ENCODE results near the gene RAB17.
A peak's percentile ranks its signal among the peaks of the same experiment; 100 is the strongest.

RAB17 gene

DNA sequence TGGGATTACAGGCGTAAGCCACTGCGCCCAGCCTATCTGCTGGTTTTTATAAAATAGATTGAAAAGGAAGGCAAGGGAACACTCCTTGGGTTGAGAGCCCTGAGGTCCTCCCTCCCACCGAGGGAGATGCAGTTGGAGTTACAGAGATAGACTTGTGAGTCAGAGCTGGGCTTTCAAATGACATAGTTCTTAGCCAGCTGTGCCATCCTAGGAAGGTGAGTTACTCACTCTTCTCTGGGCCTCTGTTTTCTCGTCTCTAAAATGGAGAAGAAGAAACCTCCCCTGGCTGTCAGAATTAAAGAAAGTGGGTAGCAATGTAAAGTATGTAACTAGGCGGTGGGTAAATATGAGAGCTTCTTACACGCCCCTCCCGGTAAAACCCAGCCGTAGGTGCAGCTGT, 39.2 kb upstream of the RAB17 start:
- Histone ChIP-seq H3K4me1 (ENCODE audit: control insufficient read depth, insufficient read depth, low read length) (peaks cover 15% of the 10 kb centered on the region), H3K36me3 (ENCODE audit: control insufficient read depth, insufficient read depth, low read length) (no peaks in the 10 kb centered on the region), H3K4me3 (ENCODE audit: low read length) (no peak overlapping the region), H3K27me3 (ENCODE audit: control insufficient read depth, insufficient read depth, low read length) (no peaks in the 10 kb centered on the region), H3K27ac (ENCODE audit: low read depth, low read length) (no peak overlapping the region), H3K9ac (ENCODE audit: low read length) (no peak overlapping the region)

DNA sequence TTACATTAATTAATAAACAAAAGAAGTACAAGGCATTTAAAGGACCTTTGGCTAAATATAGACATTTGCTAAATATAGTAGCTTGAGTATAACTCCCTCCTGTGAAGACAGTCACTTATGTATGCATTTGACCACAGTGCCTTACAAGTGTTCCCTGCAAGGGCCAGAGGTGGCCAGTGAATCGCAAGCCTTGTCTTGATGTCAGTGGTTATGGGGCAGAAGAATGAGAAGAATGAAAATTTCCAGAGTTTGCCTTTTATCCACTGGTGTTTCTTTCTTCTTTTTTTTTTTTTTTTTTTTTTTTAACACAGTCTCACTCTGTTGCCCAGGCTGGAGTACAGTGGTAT, 38.6 kb upstream of the RAB17 start:
- Histone ChIP-seq H3K9ac (ENCODE audit: low read length) (no peak overlapping the region), H3K4me1 (ENCODE audit: control insufficient read depth, insufficient read depth, low read length) (peaks cover 15% of the 10 kb centered on the region), H3K36me3 (ENCODE audit: control insufficient read depth, insufficient read depth, low read length) (no peaks in the 10 kb centered on the region), H3K27me3 (ENCODE audit: control insufficient read depth, insufficient read depth, low read length) (no peaks in the 10 kb centered on the region), H3K4me3 (ENCODE audit: low read length) (no peak overlapping the region), H3K27ac (ENCODE audit: low read depth, low read length) (no peak overlapping the region)

DNA sequence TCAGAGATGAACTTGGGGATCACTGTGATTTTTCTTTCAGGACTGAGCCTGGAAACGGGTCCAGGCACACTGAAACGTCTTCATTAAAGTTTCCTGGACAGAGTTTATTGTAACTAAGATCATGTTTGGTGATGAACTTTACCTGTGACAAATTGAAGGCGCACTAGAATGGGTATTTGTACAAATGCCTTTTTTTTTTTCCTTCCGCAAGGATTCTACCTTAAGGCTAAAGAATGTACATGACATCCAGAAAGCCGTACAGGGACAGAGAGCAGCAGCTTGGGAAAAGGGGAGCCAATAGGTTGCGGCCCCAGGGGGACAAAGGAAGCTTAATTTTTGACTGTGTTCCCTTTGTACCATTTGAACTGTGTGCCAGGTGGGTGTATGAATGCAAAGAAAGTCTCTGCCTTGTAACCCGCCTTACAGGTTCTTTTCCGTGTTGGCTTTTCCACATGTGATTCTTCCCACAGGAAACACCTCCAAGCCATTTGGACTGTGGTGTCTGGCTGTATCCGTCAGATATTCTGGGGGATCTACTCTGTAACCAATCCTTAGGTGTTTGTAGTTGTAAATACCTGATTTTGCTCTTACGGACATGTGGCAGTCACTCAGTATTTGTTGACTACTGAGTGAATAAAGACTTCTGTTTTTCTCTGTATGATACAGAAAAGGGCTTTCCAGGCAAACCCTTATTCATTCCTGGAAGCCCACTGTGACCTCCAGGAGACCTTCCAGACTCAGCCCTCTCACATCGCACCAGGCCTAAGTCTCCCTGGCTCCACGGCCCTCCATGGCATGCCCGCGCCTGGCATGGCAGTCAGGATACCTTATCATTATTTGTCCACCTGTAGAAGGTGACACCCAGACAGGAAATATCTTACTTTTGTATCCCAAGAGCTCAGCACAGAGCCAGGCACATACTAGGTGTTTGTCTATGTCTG, 38.0 kb upstream of the RAB17 start:
- Histone ChIP-seq H3K36me3 (ENCODE audit: control insufficient read depth, insufficient read depth, low read length) (no peaks in the 10 kb centered on the region), H3K27me3 (ENCODE audit: control insufficient read depth, insufficient read depth, low read length) (no peaks in the 10 kb centered on the region), H3K4me3 (ENCODE audit: low read length) (peak overlapping the region; percentile 52), H3K4me1 (ENCODE audit: control insufficient read depth, insufficient read depth, low read length) (peaks cover 14% of the 10 kb centered on the region), H3K9ac (ENCODE audit: low read length) (no peak overlapping the region), H3K27ac (ENCODE audit: low read depth, low read length) (no peak overlapping the region)

DNA sequence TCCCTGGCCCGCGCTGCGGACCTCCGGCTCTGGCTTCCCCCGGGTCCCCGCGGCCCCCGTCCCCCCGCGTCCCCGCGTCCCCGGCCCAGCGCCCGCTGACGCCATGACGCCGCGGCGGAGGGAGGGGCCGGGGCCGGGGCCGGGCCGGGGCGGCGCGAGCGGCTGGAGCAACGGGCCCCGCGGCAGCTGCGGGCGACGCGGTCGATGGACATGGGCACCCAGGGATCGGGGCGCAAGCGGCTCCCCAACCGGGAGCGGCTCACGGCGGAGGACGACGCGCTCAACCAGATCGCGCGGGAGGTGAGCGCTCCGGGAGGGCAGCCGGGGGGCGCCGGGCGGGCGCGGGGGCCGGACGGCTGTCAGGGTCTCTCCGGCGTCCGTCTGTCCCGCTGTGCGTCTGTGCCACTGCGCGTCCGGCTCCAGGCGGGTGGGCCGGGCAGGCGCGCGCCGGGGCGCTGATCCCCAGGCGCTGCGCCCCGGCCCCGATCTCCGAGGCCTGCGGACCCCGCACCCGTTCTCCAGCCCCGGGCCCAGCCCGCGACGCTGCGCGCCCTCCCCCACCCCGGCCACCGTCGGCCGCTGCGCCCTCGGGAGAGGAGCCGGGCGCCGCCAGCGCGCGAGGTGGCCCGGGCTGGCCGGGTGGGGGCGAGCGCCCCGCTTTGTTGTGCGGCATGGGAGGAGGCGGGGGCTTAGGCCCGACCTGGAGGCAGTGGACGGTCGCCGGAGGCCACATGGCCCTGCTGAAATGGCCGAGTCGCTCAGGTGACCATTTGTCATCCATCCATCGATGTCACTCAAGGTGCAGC, 37.1 kb upstream of the RAB17 start, which contains the start of gene LRRFIP1:
TSS of gene LRRFIP1 (plus strand) at position 147 of the 806 bp plus-strand sequence. CDS start at position 205, 58 bp downstream.
- Histone ChIP-seq H3K27ac (ENCODE audit: low read depth, low read length) (peak within 1 kb of the TSS; percentile 21), H3K4me1 (ENCODE audit: control insufficient read depth, insufficient read depth, low read length) (peaks cover 9% of the 10 kb centered on the region), H3K27me3 (ENCODE audit: control insufficient read depth, insufficient read depth, low read length) (no peaks in the 10 kb centered on the region), H3K36me3 (ENCODE audit: control insufficient read depth, insufficient read depth, low read length) (no peaks in the 10 kb centered on the region), H3K9ac (ENCODE audit: low read length) (no peak within 1 kb of the TSS), H3K4me3 (ENCODE audit: low read length) (peak within 1 kb of the TSS; percentile 52)

DNA sequence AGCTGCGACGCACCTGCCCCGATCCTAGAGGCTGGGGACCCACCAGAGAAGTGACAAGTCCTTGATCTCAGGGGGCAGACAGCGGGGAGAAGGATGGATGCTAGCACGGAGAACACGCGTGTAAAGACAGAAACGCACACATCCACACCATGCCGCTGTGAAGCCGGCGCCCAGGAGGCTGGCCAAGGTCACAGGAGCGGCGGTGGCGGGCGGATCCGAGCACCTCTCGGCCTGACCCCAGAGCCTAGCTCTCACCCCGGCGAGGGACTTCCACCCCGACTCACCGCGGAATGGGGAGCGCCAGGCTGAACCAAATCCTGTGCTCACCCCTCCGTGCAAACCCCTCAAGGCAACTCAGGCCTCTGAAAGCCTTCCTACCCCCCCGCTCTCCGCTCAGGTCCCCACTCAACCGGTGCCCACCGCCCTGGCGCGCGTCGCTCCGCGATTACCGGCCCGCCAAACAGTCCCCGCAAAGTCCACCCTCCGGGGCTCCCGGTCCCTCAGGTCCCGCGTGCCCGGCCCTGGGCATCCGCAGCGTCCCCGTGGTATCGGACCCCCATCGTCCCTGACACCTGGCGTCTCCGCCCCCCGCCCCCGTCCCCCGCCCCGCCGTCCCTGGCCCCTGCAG, 36.4 kb upstream of the RAB17 start:
- no peak overlapping the region for H3K9ac ChIP-seq (ENCODE audit: low read length)
- H3K36me3 ChIP-seq (ENCODE audit: control insufficient read depth, insufficient read depth, low read length) = no peaks in the 10 kb centered on the region
- peaks cover 9% of the 10 kb centered on the region for H3K4me1 ChIP-seq (ENCODE audit: control insufficient read depth, insufficient read depth, low read length)

DNA sequence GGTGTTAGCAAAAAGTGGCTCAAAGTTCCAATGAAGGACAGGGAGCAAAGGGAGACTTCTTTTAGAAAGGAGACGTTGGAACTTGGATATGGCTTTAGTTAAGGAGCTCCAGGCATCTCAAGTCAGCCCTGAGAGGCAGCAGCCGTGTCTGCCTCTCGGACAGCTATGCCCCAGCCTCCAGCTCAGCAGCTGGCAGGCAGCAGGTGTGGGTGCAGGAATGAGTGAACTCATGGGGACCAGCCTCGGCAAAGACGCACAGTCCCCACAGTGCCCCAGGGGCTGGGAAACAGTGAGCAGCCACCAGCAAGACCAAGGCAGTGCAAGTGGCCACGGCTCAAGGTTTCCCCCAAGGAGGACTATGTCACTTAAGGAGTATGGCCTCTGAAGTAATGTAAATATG, 35.2 kb upstream of the RAB17 start:
- H3K9ac ChIP-seq (ENCODE audit: low read length) = no peak overlapping the region
- no peak overlapping the region for H3K4me3 ChIP-seq (ENCODE audit: low read length)
- H3K27me3 ChIP-seq (ENCODE audit: control insufficient read depth, insufficient read depth, low read length) = no peaks in the 10 kb centered on the region
- no peaks in the 10 kb centered on the region for H3K36me3 ChIP-seq (ENCODE audit: control insufficient read depth, insufficient read depth, low read length)
- peaks cover 9% of the 10 kb centered on the region for H3K4me1 ChIP-seq (ENCODE audit: control insufficient read depth, insufficient read depth, low read length)
- no peak overlapping the region for H3K27ac ChIP-seq (ENCODE audit: low read depth, low read length)

More for the DNA sequence above, 36.4 kb upstream of the RAB17 start:
- Histone ChIP-seq H3K27me3 (ENCODE audit: control insufficient read depth, insufficient read depth, low read length) (no peaks in the 10 kb centered on the region), H3K4me3 (ENCODE audit: low read length) (no peak overlapping the region), H3K27ac (ENCODE audit: low read depth, low read length) (peak overlapping the region; percentile 21)

DNA sequence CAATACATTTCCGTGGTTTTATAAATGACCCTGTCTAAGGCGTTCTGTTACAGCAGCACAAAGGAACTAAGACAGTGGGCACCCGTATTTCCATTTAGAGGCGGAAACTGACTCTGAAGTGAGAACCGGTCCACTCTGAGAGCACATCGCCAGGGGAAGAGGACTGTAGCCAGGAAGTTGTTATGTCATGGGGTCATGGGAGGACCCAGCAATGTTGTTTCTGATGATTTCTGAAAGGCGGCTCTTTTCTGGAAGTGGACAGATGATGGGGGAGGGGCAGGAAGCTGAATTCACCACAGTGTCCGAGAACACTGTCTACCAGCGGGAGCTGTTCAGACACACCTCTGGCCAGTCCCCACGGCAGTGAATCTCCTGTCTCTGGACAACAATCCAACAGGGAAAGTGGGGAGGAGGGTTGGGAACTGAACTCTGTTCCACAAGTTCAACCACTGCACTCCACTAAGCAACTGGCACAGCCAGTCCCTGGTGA, 34.7 kb upstream of the RAB17 start:
- no peak overlapping the region for H3K4me3 ChIP-seq (ENCODE audit: low read length)
- no peaks in the 10 kb centered on the region for H3K27me3 ChIP-seq (ENCODE audit: control insufficient read depth, insufficient read depth, low read length)
- peaks cover 9% of the 10 kb centered on the region for H3K4me1 ChIP-seq (ENCODE audit: control insufficient read depth, insufficient read depth, low read length)
- H3K36me3 ChIP-seq (ENCODE audit: control insufficient read depth, insufficient read depth, low read length) = no peaks in the 10 kb centered on the region
- no peak overlapping the region for H3K27ac ChIP-seq (ENCODE audit: low read depth, low read length)
- H3K9ac ChIP-seq (ENCODE audit: low read length) = no peak overlapping the region

DNA sequence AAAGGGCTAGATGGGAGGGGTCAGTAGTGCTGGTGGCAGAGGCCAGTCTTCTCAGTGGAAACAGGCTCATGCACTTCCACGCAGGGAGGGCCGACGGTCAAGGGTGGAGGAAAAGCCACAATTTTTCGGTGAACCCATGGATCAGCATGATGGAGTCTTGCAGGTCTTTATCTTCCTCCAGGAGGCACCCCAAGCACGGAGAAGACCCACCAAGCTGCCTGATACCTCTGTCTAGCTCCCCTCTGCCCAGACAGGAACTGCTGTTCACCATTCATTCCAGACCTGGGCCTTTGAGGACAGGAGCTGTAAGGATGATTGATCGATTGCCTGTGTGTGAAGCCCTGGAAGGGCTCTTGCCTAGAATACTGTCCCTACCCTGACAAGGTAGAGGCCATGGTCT, 34.0 kb upstream of the RAB17 start:
- H3K4me3 ChIP-seq (ENCODE audit: low read length) = no peak overlapping the region
- H3K9ac ChIP-seq (ENCODE audit: low read length) = no peak overlapping the region
- H3K27me3 ChIP-seq (ENCODE audit: control insufficient read depth, insufficient read depth, low read length) = no peaks in the 10 kb centered on the region
- H3K27ac ChIP-seq (ENCODE audit: low read depth, low read length) = no peak overlapping the region
- peaks cover 9% of the 10 kb centered on the region for H3K4me1 ChIP-seq (ENCODE audit: control insufficient read depth, insufficient read depth, low read length)
- H3K36me3 ChIP-seq (ENCODE audit: control insufficient read depth, insufficient read depth, low read length) = no peaks in the 10 kb centered on the region

DNA sequence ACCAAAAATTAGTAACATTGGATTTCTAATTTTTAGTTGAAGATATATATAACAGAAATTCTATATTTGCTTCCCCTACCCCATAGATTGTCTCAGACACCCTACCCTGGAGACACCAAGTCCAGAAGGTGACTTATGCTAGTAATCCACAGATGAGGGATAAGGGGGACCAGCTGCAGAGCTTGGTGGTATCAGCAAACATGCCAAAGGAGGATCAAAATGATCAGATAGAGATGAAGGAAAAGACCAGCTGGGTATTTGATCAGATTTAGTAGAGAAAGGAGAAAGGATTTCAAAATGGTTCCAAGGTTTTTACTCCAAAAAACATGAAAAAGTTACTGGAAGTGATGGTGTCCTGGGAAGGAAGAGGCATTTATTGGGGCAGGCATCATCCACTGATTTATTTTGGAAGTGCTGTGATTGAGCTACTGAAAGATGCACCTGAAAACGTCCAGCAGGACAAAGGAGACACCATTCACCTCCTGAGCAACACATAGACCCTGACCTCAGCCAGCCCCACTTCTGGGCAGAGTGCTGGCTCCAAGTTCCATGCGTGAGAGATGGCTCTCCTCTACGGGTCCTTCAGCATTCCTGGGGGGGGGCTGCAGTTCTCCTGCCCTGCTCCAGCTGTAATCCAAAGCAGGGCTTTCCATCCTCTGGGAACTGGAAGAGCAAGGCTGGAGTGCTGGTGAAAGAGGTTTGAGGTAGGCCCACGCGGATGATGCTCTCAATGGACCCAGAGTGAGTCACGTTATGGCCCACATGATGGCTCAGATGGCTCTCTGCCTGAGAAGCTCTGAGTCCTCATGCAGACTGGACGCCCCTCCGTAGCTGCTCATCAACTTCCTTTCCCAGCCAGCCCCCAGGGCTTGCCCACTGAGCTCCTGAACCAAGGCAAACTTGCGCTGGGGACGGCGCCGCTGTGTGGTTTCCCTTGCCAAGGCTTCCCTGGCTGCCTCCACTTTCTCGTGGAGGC, 33.2 kb upstream of the RAB17 start:
- Histone ChIP-seq H3K4me1 (ENCODE audit: control insufficient read depth, insufficient read depth, low read length) (peaks cover 5% of the 10 kb centered on the region), H3K9ac (ENCODE audit: low read length) (no peak overlapping the region), H3K27ac (ENCODE audit: low read depth, low read length) (no peak overlapping the region), H3K27me3 (ENCODE audit: control insufficient read depth, insufficient read depth, low read length) (no peaks in the 10 kb centered on the region), H3K36me3 (ENCODE audit: control insufficient read depth, insufficient read depth, low read length) (no peaks in the 10 kb centered on the region), H3K4me3 (ENCODE audit: low read length) (no peak overlapping the region)

DNA sequence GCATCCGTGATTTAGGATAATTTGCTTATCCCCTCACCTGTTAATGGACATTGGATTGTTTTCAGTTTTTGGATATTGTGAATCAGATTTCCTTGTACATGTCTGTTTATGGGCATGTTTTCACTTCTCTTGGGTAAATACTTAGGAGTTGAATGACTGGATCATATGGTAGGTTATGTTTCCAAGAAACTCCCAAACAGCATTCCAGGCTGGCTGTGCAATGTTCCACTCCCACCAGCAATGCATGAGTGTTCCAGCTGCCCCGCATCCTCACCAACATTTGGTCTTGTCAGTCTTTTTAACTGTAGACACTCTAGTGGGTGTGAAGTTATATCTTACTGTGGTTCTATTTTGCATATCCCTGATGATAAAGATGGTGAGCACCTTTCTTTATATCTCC, 27.9 kb upstream of the RAB17 start:
- Histone ChIP-seq H3K4me3 (ENCODE audit: low read length) (no peak overlapping the region), H3K36me3 (ENCODE audit: control insufficient read depth, insufficient read depth, low read length) (no peaks in the 10 kb centered on the region), H3K27me3 (ENCODE audit: control insufficient read depth, insufficient read depth, low read length) (no peaks in the 10 kb centered on the region), H3K27ac (ENCODE audit: low read depth, low read length) (no peak overlapping the region), H3K9ac (ENCODE audit: low read length) (no peak overlapping the region), H3K4me1 (ENCODE audit: control insufficient read depth, insufficient read depth, low read length) (peaks cover 22% of the 10 kb centered on the region)

DNA sequence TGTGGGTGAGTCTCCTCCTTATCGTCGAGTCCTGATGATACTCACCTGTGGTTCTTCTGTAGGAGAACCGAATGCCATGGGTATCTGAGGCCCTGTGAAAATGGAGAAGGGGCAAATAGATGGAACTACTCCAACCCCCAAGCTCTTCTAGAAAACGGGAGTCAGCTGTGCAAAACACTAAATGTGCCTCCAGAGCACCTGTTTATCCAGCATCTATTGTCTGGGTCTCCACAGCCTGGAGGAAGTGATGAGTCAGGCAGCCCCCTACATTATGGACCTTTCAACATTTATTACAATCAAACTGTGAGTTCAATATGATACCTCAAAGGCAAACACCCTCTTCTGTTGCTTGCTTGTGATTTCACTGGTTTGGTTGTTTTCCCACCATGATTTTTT, 27.1 kb upstream of the RAB17 start:
- Histone ChIP-seq H3K27me3 (ENCODE audit: control insufficient read depth, insufficient read depth, low read length) (no peaks in the 10 kb centered on the region), H3K36me3 (ENCODE audit: control insufficient read depth, insufficient read depth, low read length) (no peaks in the 10 kb centered on the region), H3K4me3 (ENCODE audit: low read length) (no peak overlapping the region), H3K4me1 (ENCODE audit: control insufficient read depth, insufficient read depth, low read length) (peaks cover 22% of the 10 kb centered on the region), H3K9ac (ENCODE audit: low read length) (no peak overlapping the region), H3K27ac (ENCODE audit: low read depth, low read length) (peak overlapping the region; percentile 56)

Data from rectal smooth muscle tissue (tissue), 1 donor.